Mesodermal cell (in vitro differentiated cells): ENCODE data around the gene FSTL5.

Source experiments
- H3K27ac ChIP-seq: 2 replicates; pipeline ENCODE4 v1.7.0; 2013; ENCODE audit warnings: mild to moderate bottlenecking, low read depth, low read length, moderate library complexity; ENCODE audit not compliant: severe bottlenecking
- H3K36me3 ChIP-seq: 2 replicates; pipeline ENCODE4 v1.7.1; 2013; ENCODE audit warnings: mild to moderate bottlenecking, low read length, moderate library complexity; ENCODE audit not compliant: control insufficient read depth, insufficient read depth
- H3K4me1 ChIP-seq: one replicate; pipeline ENCODE4 v1.7.1; 2013; ENCODE audit warnings: mild to moderate bottlenecking, low read length; ENCODE audit not compliant: insufficient read depth, control insufficient read depth, poor library complexity, severe bottlenecking
- H3K4me3 ChIP-seq: 2 replicates; pipeline ENCODE4 v1.7.0; 2013; ENCODE audit warnings: low read length, control low read depth, mild to moderate bottlenecking; ENCODE audit not compliant: insufficient read depth, poor library complexity, severe bottlenecking; ENCODE audit errors: extremely low read depth
- H3K9me3 ChIP-seq: 2 replicates; pipeline ENCODE4 v1.7.1; 2013; ENCODE audit warnings: mild to moderate bottlenecking, low read length, moderate library complexity; ENCODE audit not compliant: control insufficient read depth
- WGBS, 2 experiments: methylation state at CpG; one replicate each; pipeline ENCODE4 v1.1.5; 2013; ENCODE audit warnings: missing lambda C conversion rate in 2 of 2; ENCODE audit not compliant: insufficient coverage in 2 of 2; 5-methylcytosine and 5-hydroxymethylcytosine counted together

The FSTL5 gene

DNA sequence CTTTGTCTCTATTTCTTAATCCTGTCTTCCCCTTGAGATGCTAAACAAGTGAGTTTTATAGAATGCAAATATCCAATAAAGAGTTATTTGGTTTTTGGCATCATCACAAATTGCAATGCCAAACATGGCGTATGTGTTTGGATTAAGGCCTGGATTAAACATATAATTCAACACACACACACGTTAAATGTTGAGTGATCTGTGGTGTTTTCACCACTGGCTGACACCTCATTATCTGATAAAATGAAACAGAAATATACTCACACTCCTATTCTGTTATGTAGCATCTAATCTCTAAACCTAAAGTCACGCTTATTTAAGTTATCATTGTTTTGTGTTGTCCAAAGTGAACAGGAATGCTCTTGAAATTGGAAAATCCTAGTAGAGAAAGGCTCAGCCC lies 506.2 kb downstream of the FSTL5 start:
- no peaks in the 10 kb centered on the region for H3K36me3 ChIP-seq
- no peak overlapping the region for H3K4me3 ChIP-seq
- no CpG with 5 or more reads among the region's 3 CpGs for WGBS, 2 experiments
- no peaks in the 10 kb centered on the region for H3K4me1 ChIP-seq
- H3K9me3 ChIP-seq = no peaks in the 10 kb centered on the region
- no peak overlapping the region for H3K27ac ChIP-seq

- Histone ChIP-seq H3K27ac (no peak overlapping the region), H3K4me1 (no peaks in the 10 kb centered on the region), H3K36me3 (no peaks in the 10 kb centered on the region), H3K4me3 (no peak overlapping the region), H3K9me3 (no peaks in the 10 kb centered on the region)
- 81 to 100% methylated on average over 1 to 2 of the region's 3 CpGs for WGBS, 2 experiments
These were observed 507.2 kb downstream of the FSTL5 start for GRCh38 chr4:161656594-161656993.

DNA sequence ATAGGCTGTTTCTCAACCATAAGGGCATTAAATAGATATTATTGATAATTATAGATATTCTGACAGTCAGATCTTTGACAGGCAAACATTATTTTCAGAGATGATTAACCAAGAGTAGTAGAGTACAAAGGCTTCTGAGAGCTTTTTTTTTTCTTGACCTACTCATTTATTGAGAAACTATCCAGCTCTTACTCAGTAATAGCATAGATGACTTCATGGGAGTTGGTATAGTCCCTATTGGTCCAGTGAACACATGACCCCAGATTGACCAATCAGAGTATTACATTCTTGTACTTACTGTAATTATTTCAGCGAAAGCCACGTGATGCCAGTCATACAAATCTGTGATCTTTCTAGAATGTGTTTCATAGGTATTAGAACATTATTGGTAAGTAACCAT lies 508.7 kb downstream of the FSTL5 start:
- H3K4me3 ChIP-seq = no peak overlapping the region
- H3K4me1 ChIP-seq = no peaks in the 10 kb centered on the region
- no peaks in the 10 kb centered on the region for H3K9me3 ChIP-seq
- no peak overlapping the region for H3K27ac ChIP-seq
- no peaks in the 10 kb centered on the region for H3K36me3 ChIP-seq
- WGBS, 2 experiments = no CpG with 5 or more reads among the region's 2 CpGs

GRCh38 chr4:161653697-161654096 lies 510.1 kb downstream of the FSTL5 start:
- no CpG with 5 or more reads among the region's 1 CpG for WGBS, 2 experiments
- H3K9me3 ChIP-seq = no peaks in the 10 kb centered on the region
- no peaks in the 10 kb centered on the region for H3K36me3 ChIP-seq
- H3K4me1 ChIP-seq = no peaks in the 10 kb centered on the region
- no peak overlapping the region for H3K27ac ChIP-seq
- no peak overlapping the region for H3K4me3 ChIP-seq

- Histone ChIP-seq H3K9me3 (peaks cover 5% of the 10 kb centered on the region), H3K4me1 (no peaks in the 10 kb centered on the region), H3K4me3 (no peak overlapping the region), H3K36me3 (no peaks in the 10 kb centered on the region), H3K27ac (no peak overlapping the region)
- no CpG with 5 or more reads among the region's 2 CpGs for WGBS, 2 experiments
These were observed 512.2 kb downstream of the FSTL5 start for GRCh38 chr4:161651586-161651985.

GRCh38 chr4:161650812-161651211 lies 513.0 kb downstream of the FSTL5 start:
- no peak overlapping the region for H3K4me3 ChIP-seq
- 85 to 91% methylated on average over 4 of the region's 5 CpGs for WGBS, 2 experiments

DNA sequence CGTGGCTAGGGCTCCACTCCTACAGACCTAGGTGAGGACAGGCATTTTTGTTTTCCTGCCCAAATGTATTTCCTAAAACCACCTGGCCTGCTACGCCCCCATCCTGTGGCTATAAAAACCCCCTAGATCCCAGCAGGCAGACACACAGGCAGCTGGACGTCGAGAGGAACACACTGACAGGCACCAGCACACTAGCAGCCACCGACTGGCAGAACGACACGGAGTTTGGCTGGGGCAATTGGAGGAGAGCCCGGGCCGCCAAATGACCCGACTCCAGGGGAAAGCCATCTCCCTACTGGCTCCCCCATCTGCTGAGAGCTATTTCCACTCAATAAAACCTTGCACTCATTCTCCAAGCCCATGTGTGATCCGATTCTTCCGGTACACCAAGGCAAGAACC lies 516.0 kb downstream of the FSTL5 start:
- 96 to 100% methylated on average over 1 to 8 of the region's 12 CpGs for WGBS, 2 experiments
- Histone ChIP-seq H3K9me3 (peaks cover 5% of the 10 kb centered on the region), H3K36me3 (no peaks in the 10 kb centered on the region)

More at GRCh38 chr4:161650812-161651211, 513.0 kb downstream of the FSTL5 start:
- no peaks in the 10 kb centered on the region for H3K4me1 ChIP-seq
- no peaks in the 10 kb centered on the region for H3K36me3 ChIP-seq
- no peak overlapping the region for H3K27ac ChIP-seq
- peaks cover 5% of the 10 kb centered on the region for H3K9me3 ChIP-seq

DNA sequence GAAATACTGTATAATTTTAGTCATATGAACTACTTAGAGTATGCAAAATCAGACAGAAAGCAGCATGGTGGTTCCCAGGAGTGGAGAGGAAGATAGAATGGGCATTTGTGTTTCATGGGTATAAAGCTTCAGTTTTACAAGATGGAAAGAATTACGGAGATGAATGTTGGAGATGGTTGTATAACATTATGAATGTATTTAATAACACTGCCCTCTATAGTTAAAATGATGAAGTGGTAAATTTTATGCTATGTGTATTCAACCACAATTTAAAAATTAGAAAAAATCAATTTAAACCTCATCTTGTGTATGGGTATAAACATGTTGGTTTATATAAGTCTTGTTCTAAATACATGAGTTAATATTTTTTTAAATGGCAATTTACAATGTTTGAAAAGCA lies 521.1 kb downstream of the FSTL5 start:
- no CpG with 5 or more reads among the region's 1 CpG for WGBS, 2 experiments
- Histone ChIP-seq H3K27ac (no peak overlapping the region), H3K36me3 (no peaks in the 10 kb centered on the region), H3K4me1 (no peaks in the 10 kb centered on the region), H3K9me3 (peaks cover 5% of the 10 kb centered on the region), H3K4me3 (no peak overlapping the region)

More for the DNA sequence above, 516.0 kb downstream of the FSTL5 start:
- Histone ChIP-seq H3K4me3 (no peak overlapping the region), H3K27ac (no peak overlapping the region), H3K4me1 (no peaks in the 10 kb centered on the region)

DNA sequence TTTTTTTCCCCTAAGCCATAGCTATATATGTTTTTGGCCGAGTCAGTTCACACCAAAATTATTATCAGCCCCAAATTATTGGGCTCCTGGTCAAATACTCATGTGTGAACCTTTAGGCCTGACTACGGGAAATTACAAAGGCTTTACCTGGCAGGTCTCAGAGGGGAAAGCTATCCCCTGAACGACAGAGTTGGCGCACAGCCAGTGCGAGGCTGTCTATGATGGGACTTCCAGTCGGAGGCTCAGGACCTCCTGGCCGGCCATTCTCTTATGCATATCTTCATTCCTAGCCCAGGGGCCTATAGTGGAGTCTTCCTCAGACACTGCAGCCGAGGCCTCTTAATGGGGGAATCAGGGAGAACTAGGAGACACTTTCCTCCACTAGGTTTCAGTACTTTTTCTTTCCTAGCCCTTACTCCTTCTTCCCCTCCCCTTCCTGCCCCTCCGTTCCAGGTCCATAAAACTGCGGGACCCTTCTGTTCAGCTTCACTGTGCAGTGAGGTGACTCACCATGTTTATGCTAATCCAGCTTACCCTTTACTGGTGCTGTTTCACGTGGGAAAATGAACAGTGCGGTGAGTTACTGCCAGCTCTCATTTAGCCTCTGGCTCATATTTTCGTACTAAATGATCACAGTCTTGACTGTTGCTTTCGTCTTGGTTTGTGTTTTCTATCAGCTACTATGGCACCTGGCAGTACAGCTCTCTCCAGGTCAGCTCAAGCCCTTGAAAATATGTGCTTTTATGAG lies 533.9 kb downstream of the FSTL5 start:
- H3K4me1 ChIP-seq = no peaks in the 10 kb centered on the region
- no peaks in the 10 kb centered on the region for H3K36me3 ChIP-seq
- H3K4me3 ChIP-seq = no peak overlapping the region
- H3K9me3 ChIP-seq = no peaks in the 10 kb centered on the region
- H3K27ac ChIP-seq = peak overlapping the region; percentile 16
- 87 to 95% methylated on average over 11 to 12 of the region's 14 CpGs for WGBS, 2 experiments

DNA sequence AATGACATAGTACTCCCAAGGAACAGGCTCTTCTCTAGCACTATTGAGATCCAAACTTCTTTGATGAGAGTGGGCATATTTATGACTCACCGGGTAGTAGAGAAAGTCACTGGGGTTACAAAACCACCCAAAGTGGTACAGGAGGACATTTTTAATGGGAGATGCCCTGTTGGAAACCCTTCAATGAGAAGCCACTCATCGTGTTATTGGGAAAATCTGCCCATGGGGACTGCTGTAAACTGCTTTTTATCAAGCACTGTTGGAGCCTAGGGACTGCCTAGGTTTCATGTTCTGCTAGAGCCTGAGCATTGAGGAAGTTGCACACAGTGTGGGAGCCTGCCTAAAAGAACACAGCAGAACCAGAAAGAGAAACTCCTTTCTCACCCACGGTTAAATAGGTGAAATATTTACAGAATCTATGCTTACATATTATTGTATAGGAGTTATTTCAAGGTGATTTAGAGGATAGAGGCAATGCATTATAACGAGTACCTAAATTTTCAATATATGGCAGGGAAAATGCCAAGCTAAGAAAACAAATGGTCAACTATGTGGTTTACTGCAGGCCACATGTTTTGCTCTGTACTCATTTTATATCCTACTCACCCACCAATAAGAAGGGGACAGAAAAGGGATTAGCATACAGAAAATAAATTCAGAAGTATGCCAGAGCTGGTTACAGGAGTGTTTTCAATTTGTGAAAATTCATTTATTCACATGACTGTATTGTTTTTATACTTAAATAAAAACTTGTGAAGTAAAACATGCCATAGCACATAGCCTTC lies 559.1 kb downstream of the FSTL5 start:
- no peaks in the 10 kb centered on the region for H3K4me1 ChIP-seq
- H3K27ac ChIP-seq = no peak overlapping the region
- no peak overlapping the region for H3K4me3 ChIP-seq
- H3K9me3 ChIP-seq = no peaks in the 10 kb centered on the region
- no peaks in the 10 kb centered on the region for H3K36me3 ChIP-seq
- WGBS, 2 experiments = 69 to 70% methylated on average over 1 to 2 of the region's 4 CpGs

DNA sequence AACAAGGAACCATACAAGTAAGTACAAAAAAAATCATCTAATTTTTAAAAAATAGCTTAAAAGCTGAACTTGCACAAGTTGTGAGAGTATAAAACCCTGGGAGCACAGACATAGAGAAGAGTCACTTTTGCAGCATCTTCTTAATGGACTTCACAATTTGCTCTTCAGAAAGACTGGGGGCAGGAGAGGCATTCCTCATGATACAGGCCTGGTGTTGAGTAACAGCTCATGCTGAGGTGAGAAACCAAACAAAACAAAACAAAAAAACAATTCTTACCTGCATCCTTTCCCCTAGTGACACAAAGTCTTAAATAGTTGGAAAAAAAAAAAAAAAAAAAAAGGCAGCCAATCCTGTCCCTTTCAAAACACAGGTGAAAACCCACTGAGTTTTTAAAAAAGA lies 562.8 kb downstream of the FSTL5 start:
- Histone ChIP-seq H3K4me1 (no peaks in the 10 kb centered on the region), H3K4me3 (no peak overlapping the region), H3K36me3 (no peaks in the 10 kb centered on the region), H3K27ac (no peak overlapping the region), H3K9me3 (no peaks in the 10 kb centered on the region)
